Endothelial cell of umbilical vein (primary cell): Measurements from ENCODE around the gene SHISA3. TPM values are rescaled to one million over a fixed set of nuclear protein-coding genes. Genes with fewer than 3 reads are reported as not detected.

Experiments
- BruUV-seq: library from RNA; stranded (reverse); fragments of 400-500 nt; replicated peaks from 2 replicates; lab custom pipeline; 2021; lab: Mats Ljungman, UMichigan
- CTCF ChIA-PET: fragments of 300-600, 350-600 bp; sonication (Branson Sonifier 250); formaldehyde crosslinking; loops from one replicate; lab custom pipeline; 2021; ENCODE audit warnings: antibody characterized with exemption, inconsistent platforms; lab: Charles Lee
- POLR2A ChIA-PET: fragments of 300-600, 350-600 bp; sonication (Branson Sonifier 250); formaldehyde crosslinking; loops from one replicate; lab custom pipeline; 2021; ENCODE audit warnings: antibody characterized with exemption, inconsistent platforms; lab: Charles Lee
- DNase-seq: peaks from one replicate; pipeline ENCODE4 v3.0.0-alpha.2; 2011; ENCODE audit warnings: low read depth, low spot score
- FAIRE-seq: peaks from 2 replicates; lab custom pipeline; 2011; peaks lifted over from hg19 to GRCh38; lab: Jason Lieb, UNC
- H2AFZ ChIP-seq: 2 replicates; pipeline ENCODE4 v1.6.0; 2012; ENCODE audit warnings: low read depth, low read length, control low read depth, inconsistent platforms
- H3K27ac ChIP-seq: 2 replicates; pipeline ENCODE4 v1.5.1; 2011; ENCODE audit warnings: low read depth, mild to moderate bottlenecking, control low read depth, low read length, moderate library complexity; ENCODE audit not compliant: insufficient read depth
- H3K27me3 ChIP-seq, 2 experiments: 2 replicates each; pipeline versions ENCODE4 v1.6.0 to v1.6.1; 2011; ENCODE audit warnings: low read length in 2 of 2, mixed read lengths in 1 of 2; ENCODE audit not compliant: control insufficient read depth in 2 of 2, insufficient read depth in 2 of 2
- H3K36me3 ChIP-seq, 2 experiments: 2 replicates in 1 of 2; 3 replicates in 1 of 2; pipeline ENCODE4 v1.5.1; 2011; ENCODE audit warnings: low read length in 2 of 2, mild to moderate bottlenecking in 1 of 2, moderate library complexity in 1 of 2; ENCODE audit not compliant: control insufficient read depth in 2 of 2, insufficient read depth in 2 of 2; ENCODE audit errors: extremely low read depth in 1 of 2
- H3K4me1 ChIP-seq: 3 replicates; pipeline ENCODE4 v1.5.1; 2011; ENCODE audit warnings: mild to moderate bottlenecking, low read length; ENCODE audit not compliant: control insufficient read depth, insufficient read depth; ENCODE audit errors: extremely low read depth
- H3K4me2 ChIP-seq: 2 replicates; pipeline ENCODE4 v1.6.1; 2011; ENCODE audit warnings: low read length, control low read depth, mixed read lengths; ENCODE audit not compliant: insufficient read depth
- H3K4me3 ChIP-seq, 3 experiments: fragments of 200-600 bp in 1 of 3; sonication (generic), shearing (Covaris generic) in 1 of 3; replicated peaks in 1 of 3; 2 replicates each; pipeline ENCODE4 v1.5.1; 2011 to 2016; ENCODE audit warnings: control low read depth in 3 of 3, low read length in 3 of 3, mild to moderate bottlenecking in 2 of 3, inconsistent platforms in 1 of 3, low read depth in 1 of 3, moderate library complexity in 1 of 3; ENCODE audit not compliant: insufficient read depth in 1 of 3
- H3K79me2 ChIP-seq: 2 replicates; pipeline ENCODE4 v1.6.0; 2012; ENCODE audit warnings: low read length, inconsistent platforms; ENCODE audit not compliant: control insufficient read depth, insufficient read depth
- H3K9ac ChIP-seq: replicated peaks from 2 replicates; pipeline ENCODE3; 2011; ENCODE audit warnings: low read length, control low read depth; ENCODE audit not compliant: insufficient read depth; ENCODE audit errors: extremely low read depth
- H3K9me1 ChIP-seq: replicated peaks from 3 replicates; pipeline ENCODE4 v1.6.0; 2011; ENCODE audit warnings: mild to moderate bottlenecking, low read length; ENCODE audit not compliant: control insufficient read depth, insufficient read depth; ENCODE audit errors: extremely low read depth
- H3K9me3 ChIP-seq: replicated peaks from 2 replicates; pipeline ENCODE4 v1.5.1; 2012; ENCODE audit warnings: low read length, inconsistent platforms; ENCODE audit not compliant: control insufficient read depth, insufficient read depth
- H4K20me1 ChIP-seq: replicated peaks from 2 replicates; pipeline ENCODE3; 2011; ENCODE audit warnings: mild to moderate bottlenecking, low read length; ENCODE audit not compliant: control insufficient read depth, insufficient read depth; ENCODE audit errors: extremely low read depth
- EZH2 ChIP-seq: IDR thresholded peaks from 2 replicates; pipeline ENCODE4 v1.6.1; 2012; ENCODE audit warnings: borderline replicate concordance, low read depth, mild to moderate bottlenecking, moderate library complexity, low read length, inconsistent platforms; ENCODE audit not compliant: severe bottlenecking
- FOS ChIP-seq: IDR thresholded peaks from 2 replicates; pipeline ENCODE4 v1.6.1; 2011; ENCODE audit warnings: mild to moderate bottlenecking, low read length, moderate library complexity, borderline replicate concordance; ENCODE audit not compliant: insufficient read depth
- GATA2 ChIP-seq: IDR thresholded peaks from 2 replicates; pipeline ENCODE4 v1.7.0; 2011; ENCODE audit warnings: low read depth, mild to moderate bottlenecking, moderate library complexity, mixed read lengths, low read length; ENCODE audit not compliant: insufficient read length, insufficient read depth
- JUN ChIP-seq: IDR thresholded peaks from 2 replicates; pipeline ENCODE4 v1.6.1; 2011; ENCODE audit warnings: borderline replicate concordance, low read depth; ENCODE audit not compliant: insufficient read length, insufficient read depth
- MYC ChIP-seq: IDR thresholded peaks from one replicate; pipeline ENCODE4 v1.6.1; 2011; ENCODE audit warnings: mild to moderate bottlenecking, low read depth, low read length
- POLR2A ChIP-seq: IDR thresholded peaks from 2 replicates; pipeline ENCODE4 v1.6.1; 2012; ENCODE audit warnings: low read depth, mild to moderate bottlenecking, control low read depth, low read length
- POLR2AphosphoS5 ChIP-seq: IDR thresholded peaks from 2 replicates; pipeline ENCODE4 v1.6.1; 2012; ENCODE audit warnings: low read depth, mild to moderate bottlenecking, control low read depth, low read length, moderate library complexity; ENCODE audit not compliant: insufficient read depth
- dilution Hi-C: fragments of 300-500 bp; cut with MboI; formaldehyde crosslinking; loops from one replicate; pipeline ENCODE4 v1.15.0; 2019; ENCODE audit warnings: low sequenced_read_pairs; ENCODE audit not compliant: extremely low pct_ligation_motif_present
- intact Hi-C: fragments of 100-400 bp; cut with micrococcal nuclease; formaldehyde crosslinking; loops from one replicate; pipeline ENCODE4 v1.10.0; 2022
- polyA plus RNA-seq, 4 experiments: library from polyadenylated mRNA; depleted of rRNA in 3 of 4; stranded (reverse) in 3 of 4; unstranded in 1 of 4; fragments of >200 nt; gene quantifications; 2 replicates each; pipeline versions ENCODE4 v1.2.1 to v1.2.3, GENCODE V29; 2011 to 2012; ENCODE audit warnings: missing spikeins in 1 of 4
- total RNA-seq: library from RNA; stranded (reverse); gene quantifications from 2 replicates; pipeline ENCODE4 v1.2.3, GENCODE V29; 2021
- TF ChIP-seq, protein P1 (sequence below), 2 donors: IDR thresholded peaks; 1 replicate in 1 of 2; 2 replicates in 1 of 2; pipeline ENCODE4 v1.5.1; 2011; ENCODE audit warnings: low read length in 2 of 2, mild to moderate bottlenecking in 2 of 2, moderate library complexity in 2 of 2, control low read depth in 1 of 2, inconsistent platforms in 1 of 2, low read depth in 1 of 2; ENCODE audit not compliant: insufficient read depth in 1 of 2; ENCODE audit errors: extremely low read depth in 1 of 2
- TF ChIP-seq, protein P2 (sequence below): IDR thresholded peaks from 2 replicates; pipeline ENCODE4 v1.6.1; 2011; ENCODE audit not compliant: insufficient read depth, insufficient read length

SHISA3 gene
- total and polyA plus RNA-seq, 2 donors (not counting 3 experiments of a cell fraction or from before 2014, with no cell fraction given), result 12.0 to 16.6 TPM

DNA sequence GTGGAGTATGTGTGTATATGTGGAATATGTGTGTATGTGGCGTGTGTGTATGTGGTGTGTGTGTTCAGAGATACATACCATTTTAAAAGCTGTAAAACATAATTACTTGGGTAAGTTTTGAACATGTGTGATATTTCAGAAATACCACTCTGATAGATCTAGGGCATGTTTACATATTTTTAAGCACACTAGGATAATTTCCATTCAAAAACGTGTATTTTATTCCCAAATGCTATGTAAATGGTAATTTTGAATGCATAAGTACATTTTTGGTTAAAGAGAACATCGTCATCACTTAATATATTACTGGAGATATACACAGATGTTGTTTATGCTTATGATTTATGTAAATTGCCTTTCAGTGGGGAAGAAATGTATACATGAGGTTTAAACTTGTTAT lies 34.7 kb upstream of the SHISA3 start:
- ChIA-PET POLR2A (no interaction called here), CTCF (no interaction called here)
- peaks cover 2% of the 10 kb centered on the region in 2 experiments for H3K27me3 ChIP-seq
- no peaks in the 10 kb centered on the region for H3K36me3 ChIP-seq
- H3K9me1 ChIP-seq, result no peaks in the 10 kb centered on the region
- no peaks in the 10 kb centered on the region for H3K9me3 ChIP-seq
- H3K4me3 ChIP-seq, result no peak overlapping the region
- no peak overlapping the region for H2AFZ ChIP-seq
- no peak for FAIRE-seq
- H4K20me1 ChIP-seq, result no peaks in the 10 kb centered on the region
- no peaks in the 10 kb centered on the region for H3K4me1 ChIP-seq
- dilution Hi-C loops, result no loop called here
- intact Hi-C loops, result loop anchor here (5.0 kb wide), 1 partner anchor 60 kb away; no protein-coding TSS in a partner anchor
- no peak overlapping the region for H3K27ac ChIP-seq
- BruUV-seq, result no TSS peak
- no peak for DNase-seq
- TF ChIP-seq POLR2A (no peak), EZH2 (no peak), POLR2AphosphoS5 (no peak), GATA2 (no peak), JUN (no peak), MYC (no peak), FOS (no peak)
- TF ChIP-seq, protein P1, sequence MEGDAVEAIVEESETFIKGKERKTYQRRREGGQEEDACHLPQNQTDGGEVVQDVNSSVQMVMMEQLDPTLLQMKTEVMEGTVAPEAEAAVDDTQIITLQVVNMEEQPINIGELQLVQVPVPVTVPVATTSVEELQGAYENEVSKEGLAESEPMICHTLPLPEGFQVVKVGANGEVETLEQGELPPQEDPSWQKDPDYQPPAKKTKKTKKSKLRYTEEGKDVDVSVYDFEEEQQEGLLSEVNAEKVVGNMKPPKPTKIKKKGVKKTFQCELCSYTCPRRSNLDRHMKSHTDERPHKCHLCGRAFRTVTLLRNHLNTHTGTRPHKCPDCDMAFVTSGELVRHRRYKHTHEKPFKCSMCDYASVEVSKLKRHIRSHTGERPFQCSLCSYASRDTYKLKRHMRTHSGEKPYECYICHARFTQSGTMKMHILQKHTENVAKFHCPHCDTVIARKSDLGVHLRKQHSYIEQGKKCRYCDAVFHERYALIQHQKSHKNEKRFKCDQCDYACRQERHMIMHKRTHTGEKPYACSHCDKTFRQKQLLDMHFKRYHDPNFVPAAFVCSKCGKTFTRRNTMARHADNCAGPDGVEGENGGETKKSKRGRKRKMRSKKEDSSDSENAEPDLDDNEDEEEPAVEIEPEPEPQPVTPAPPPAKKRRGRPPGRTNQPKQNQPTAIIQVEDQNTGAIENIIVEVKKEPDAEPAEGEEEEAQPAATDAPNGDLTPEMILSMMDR (IDR thresholded peaks at IDR 0.05; ENCODE audit: extremely low read depth in 1 of 2, insufficient read depth in 1 of 2, low read depth in 1 of 2, low read length in 2 of 2), result no peak
- TF ChIP-seq, protein P2, sequence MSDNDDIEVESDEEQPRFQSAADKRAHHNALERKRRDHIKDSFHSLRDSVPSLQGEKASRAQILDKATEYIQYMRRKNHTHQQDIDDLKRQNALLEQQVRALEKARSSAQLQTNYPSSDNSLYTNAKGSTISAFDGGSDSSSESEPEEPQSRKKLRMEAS, result no peak
- H3K79me2 ChIP-seq, result no peaks in the 10 kb centered on the region
- H3K9ac ChIP-seq, result no peak overlapping the region
- no peak overlapping the region for H3K4me2 ChIP-seq
